Measurements from ENCODE around the gene CCDC88B.
"Not testable (repeated sequence)": the region's sequence is repeated elsewhere in the genome, so short reads cannot be mapped to it uniquely, and the experiment has no call there.

Gene CCDC88B

GRCh38 chr11:64321533-64321932 lies 18.5 kb upstream of the CCDC88B start:
- H3K4me2 ChIP-seq (ENCODE audit: low read depth, low read length, poor library complexity, severe bottlenecking) = no peak overlapping the region
- peaks cover 31% of the 10 kb centered on the region for H3K79me2 ChIP-seq (ENCODE audit: insufficient read depth, low read length)
- H3K4me3 ChIP-seq (ENCODE audit: low read length, poor library complexity, severe bottlenecking) = no peak overlapping the region
- H3K9me2 ChIP-seq (replicated peaks; ENCODE audit: low read depth, low read length) = no peaks in the 10 kb centered on the region
- TF ChIP-seq CTCF (conservative IDR thresholded peaks at IDR 0.05; ENCODE audit: low read length) = no peak
- no peak for TF ChIP-seq EZH2phosphoT487 (IDR thresholded peaks at IDR 0.05; ENCODE audit: borderline replicate concordance)
- no peaks in the 10 kb centered on the region for H3K36me3 ChIP-seq (ENCODE audit: insufficient read depth, low read length)
- peaks cover 22% of the 10 kb centered on the region for H3K4me1 ChIP-seq (ENCODE audit: insufficient read depth, low read length, poor library complexity, severe bottlenecking)
- H3K9me3 ChIP-seq (ENCODE audit: insufficient read depth, low read depth, low read length) = no peaks in the 10 kb centered on the region
- H2AFZ ChIP-seq (ENCODE audit: low read length) = no peak overlapping the region
- H3K9ac ChIP-seq (ENCODE audit: low read depth, low read length, poor library complexity, severe bottlenecking) = no peak overlapping the region
- H3F3A ChIP-seq (ENCODE audit: low read depth) = peaks cover 7% of the 10 kb centered on the region; the same call in 1 of the 2 replicates
- H4K20me1 ChIP-seq (ENCODE audit: insufficient read depth, low read length, poor library complexity, severe bottlenecking) = peaks cover 6% of the 10 kb centered on the region
- H3K27me3 ChIP-seq (ENCODE audit: insufficient read depth, low read length, poor library complexity, severe bottlenecking) = no peaks in the 10 kb centered on the region

- Histone ChIP-seq H3K9ac (ENCODE audit: low read depth, low read length, poor library complexity, severe bottlenecking) (no peak overlapping the region), H3K4me3 (ENCODE audit: low read length, poor library complexity, severe bottlenecking) (no peak overlapping the region)
These were observed 17.1 kb upstream of the CCDC88B start for GRCh38 chr11:64322925-64323260.

GRCh38 chr11:64323373-64323772 lies 16.6 kb upstream of the CCDC88B start:
- Histone ChIP-seq H3F3A (ENCODE audit: low read depth) (no peaks in the 10 kb centered on the region), H3K9me3 (ENCODE audit: insufficient read depth, low read depth, low read length) (no peaks in the 10 kb centered on the region), H3K4me2 (ENCODE audit: low read depth, low read length, poor library complexity, severe bottlenecking) (no peak overlapping the region), H2AFZ (ENCODE audit: low read length) (no peak overlapping the region), H3K9me2 (replicated peaks; ENCODE audit: low read depth, low read length) (no peaks in the 10 kb centered on the region), H3K27me3 (ENCODE audit: insufficient read depth, low read length, poor library complexity, severe bottlenecking) (no peaks in the 10 kb centered on the region), H4K20me1 (ENCODE audit: insufficient read depth, low read length, poor library complexity, severe bottlenecking) (no peaks in the 10 kb centered on the region), H3K36me3 (ENCODE audit: insufficient read depth, low read length) (no peaks in the 10 kb centered on the region), H3K79me2 (ENCODE audit: insufficient read depth, low read length) (peaks cover 22% of the 10 kb centered on the region), H3K4me1 (ENCODE audit: insufficient read depth, low read length, poor library complexity, severe bottlenecking) (peaks cover 21% of the 10 kb centered on the region), H3K4me3 (ENCODE audit: low read length, poor library complexity, severe bottlenecking) (no peak overlapping the region), H3K9ac (ENCODE audit: low read depth, low read length, poor library complexity, severe bottlenecking) (no peak overlapping the region)
- no peak for TF ChIP-seq EZH2phosphoT487 (IDR thresholded peaks at IDR 0.05; ENCODE audit: borderline replicate concordance)
- TF ChIP-seq CTCF (conservative IDR thresholded peaks at IDR 0.05; ENCODE audit: low read length) = no peak

More at GRCh38 chr11:64322925-64323260, 17.1 kb upstream of the CCDC88B start:
- H3K9me3 ChIP-seq (ENCODE audit: insufficient read depth, low read depth, low read length) = no peaks in the 10 kb centered on the region
- no peaks in the 10 kb centered on the region for H3K9me2 ChIP-seq (replicated peaks; ENCODE audit: low read depth, low read length)
- H3K79me2 ChIP-seq (ENCODE audit: insufficient read depth, low read length) = peaks cover 24% of the 10 kb centered on the region
- H3K4me1 ChIP-seq (ENCODE audit: insufficient read depth, low read length, poor library complexity, severe bottlenecking) = peaks cover 22% of the 10 kb centered on the region
- H3K4me2 ChIP-seq (ENCODE audit: low read depth, low read length, poor library complexity, severe bottlenecking) = no peak overlapping the region
- H3K27me3 ChIP-seq (ENCODE audit: insufficient read depth, low read length, poor library complexity, severe bottlenecking) = no peaks in the 10 kb centered on the region
- no peaks in the 10 kb centered on the region for H4K20me1 ChIP-seq (ENCODE audit: insufficient read depth, low read length, poor library complexity, severe bottlenecking)
- H3F3A ChIP-seq (ENCODE audit: low read depth) = no peaks in the 10 kb centered on the region
- no peaks in the 10 kb centered on the region for H3K36me3 ChIP-seq (ENCODE audit: insufficient read depth, low read length)
- no peak for TF ChIP-seq CTCF (conservative IDR thresholded peaks at IDR 0.05; ENCODE audit: low read length)
- no peak for TF ChIP-seq EZH2phosphoT487 (IDR thresholded peaks at IDR 0.05; ENCODE audit: borderline replicate concordance)
- H2AFZ ChIP-seq (ENCODE audit: low read length) = no peak overlapping the region

- H3K9me3 ChIP-seq (ENCODE audit: insufficient read depth, low read depth, low read length); H3K9ac ChIP-seq (ENCODE audit: low read depth, low read length, poor library complexity, severe bottlenecking); H3K27me3 ChIP-seq (ENCODE audit: insufficient read depth, low read length, poor library complexity, severe bottlenecking); H3K36me3 ChIP-seq (ENCODE audit: insufficient read depth, low read length); H3F3A ChIP-seq (ENCODE audit: low read depth); H2AFZ ChIP-seq (ENCODE audit: low read length); H4K20me1 ChIP-seq (ENCODE audit: insufficient read depth, low read length, poor library complexity, severe bottlenecking); H3K4me2 ChIP-seq (ENCODE audit: low read depth, low read length, poor library complexity, severe bottlenecking); H3K4me3 ChIP-seq (ENCODE audit: low read length, poor library complexity, severe bottlenecking); H3K9me2 ChIP-seq (replicated peaks; ENCODE audit: low read depth, low read length): not testable (repeated sequence)
- Histone ChIP-seq H3K79me2 (ENCODE audit: insufficient read depth, low read length) (peaks cover 16% of the 10 kb centered on the region), H3K4me1 (ENCODE audit: insufficient read depth, low read length, poor library complexity, severe bottlenecking) (peaks cover 17% of the 10 kb centered on the region)
These were observed 16.0 kb upstream of the CCDC88B start for GRCh38 chr11:64323984-64324383.
